ENCODE data around the gene ROBO1. TPM values are rescaled to one million over a fixed set of nuclear protein-coding genes. Genes with fewer than 3 reads are reported as not detected.

ROBO1 gene
- total RNA-seq, 1 donor from 2014 or later: 13.4 TPM

GRCh38 chr3:78937475-78937874, 830.3 kb downstream of the ROBO1 start:
- intact Hi-C loops (cut with DNase I): no loop called here
- no peaks in the 10 kb centered on the region for H3K9me3 ChIP-seq
- TF ChIP-seq, protein P1, sequence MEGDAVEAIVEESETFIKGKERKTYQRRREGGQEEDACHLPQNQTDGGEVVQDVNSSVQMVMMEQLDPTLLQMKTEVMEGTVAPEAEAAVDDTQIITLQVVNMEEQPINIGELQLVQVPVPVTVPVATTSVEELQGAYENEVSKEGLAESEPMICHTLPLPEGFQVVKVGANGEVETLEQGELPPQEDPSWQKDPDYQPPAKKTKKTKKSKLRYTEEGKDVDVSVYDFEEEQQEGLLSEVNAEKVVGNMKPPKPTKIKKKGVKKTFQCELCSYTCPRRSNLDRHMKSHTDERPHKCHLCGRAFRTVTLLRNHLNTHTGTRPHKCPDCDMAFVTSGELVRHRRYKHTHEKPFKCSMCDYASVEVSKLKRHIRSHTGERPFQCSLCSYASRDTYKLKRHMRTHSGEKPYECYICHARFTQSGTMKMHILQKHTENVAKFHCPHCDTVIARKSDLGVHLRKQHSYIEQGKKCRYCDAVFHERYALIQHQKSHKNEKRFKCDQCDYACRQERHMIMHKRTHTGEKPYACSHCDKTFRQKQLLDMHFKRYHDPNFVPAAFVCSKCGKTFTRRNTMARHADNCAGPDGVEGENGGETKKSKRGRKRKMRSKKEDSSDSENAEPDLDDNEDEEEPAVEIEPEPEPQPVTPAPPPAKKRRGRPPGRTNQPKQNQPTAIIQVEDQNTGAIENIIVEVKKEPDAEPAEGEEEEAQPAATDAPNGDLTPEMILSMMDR (IDR thresholded peaks at IDR 0.05): no peak
- no peaks in the 10 kb centered on the region for H3K4me1 ChIP-seq
- no peak for DNase-seq (ENCODE audit: low spot score in 2 of 2)
- H3K27ac ChIP-seq: no peak overlapping the region
- H3K27me3 ChIP-seq: no peaks in the 10 kb centered on the region
- H3K36me3 ChIP-seq: no peaks in the 10 kb centered on the region
- H3K4me3 ChIP-seq: no peak overlapping the region

GRCh38 chr3:78927759-78928158, 840.0 kb downstream of the ROBO1 start:
- no peak for DNase-seq (ENCODE audit: low spot score in 2 of 2)
- Histone ChIP-seq H3K4me1 (no peaks in the 10 kb centered on the region), H3K4me3 (no peak overlapping the region), H3K27ac (no peak overlapping the region), H3K36me3 (no peaks in the 10 kb centered on the region), H3K27me3 (no peaks in the 10 kb centered on the region), H3K9me3 (no peaks in the 10 kb centered on the region)
- intact Hi-C loops (cut with DNase I): no loop called here
- TF ChIP-seq, protein P1 (IDR thresholded peaks at IDR 0.05): no peak

- Histone ChIP-seq H3K4me3 (no peak overlapping the region), H3K4me1 (no peaks in the 10 kb centered on the region), H3K9me3 (no peaks in the 10 kb centered on the region), H3K27ac (no peak overlapping the region), H3K36me3 (no peaks in the 10 kb centered on the region), H3K27me3 (no peaks in the 10 kb centered on the region)
- TF ChIP-seq, protein P1 (IDR thresholded peaks at IDR 0.05): no peak
- intact Hi-C loops (cut with DNase I): no loop called here
- DNase-seq (ENCODE audit: low spot score in 2 of 2): no peak
Measured at GRCh38 chr3:78926523-78926922, 841.3 kb downstream of the ROBO1 start.

GRCh38 chr3:78924711-78925110, 843.1 kb downstream of the ROBO1 start:
- H3K4me3 ChIP-seq: no peak overlapping the region

DNA sequence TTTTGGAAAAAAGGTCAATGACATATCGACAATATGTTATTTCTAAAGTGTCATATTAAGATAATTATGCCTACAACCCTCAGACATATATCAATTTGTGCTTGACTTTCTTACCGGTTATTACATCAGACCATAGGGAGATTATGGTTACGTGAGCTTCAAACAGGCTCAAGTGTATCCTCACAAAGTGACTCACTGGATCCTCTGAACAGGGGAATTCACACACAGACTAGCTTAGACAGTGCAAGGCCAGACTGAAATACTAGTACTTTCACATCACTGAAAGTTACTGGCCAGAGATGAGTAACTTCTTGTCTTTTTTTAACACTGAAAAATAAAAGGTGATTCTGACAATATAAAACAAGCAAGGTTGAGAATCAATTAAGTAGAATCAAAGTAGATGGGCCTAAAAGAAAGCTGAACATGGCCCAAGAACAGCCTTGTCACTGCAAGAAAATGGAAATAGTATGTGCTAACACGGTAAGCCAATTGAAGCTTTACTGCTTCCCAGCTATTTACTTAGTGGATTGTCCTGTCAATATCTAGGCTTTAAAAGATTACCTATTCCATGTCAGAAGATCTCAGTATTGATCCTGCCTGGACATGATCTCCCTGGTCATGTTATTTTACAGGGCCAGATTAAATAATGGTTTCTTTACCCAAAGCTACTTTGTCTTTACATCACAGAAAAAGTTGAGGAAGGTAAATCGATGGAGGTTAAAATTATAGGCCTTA, 848.6 kb downstream of the ROBO1 start:
- Histone ChIP-seq H3K36me3 (no peaks in the 10 kb centered on the region), H3K4me1 (peaks cover 0 to 7% of the 10 kb centered on the region in 2 donors), H3K9me3 (no peaks in the 10 kb centered on the region), H3K27ac (peak overlapping the region in 1 of 2 donors; percentile 14), H3K27me3 (no peaks in the 10 kb centered on the region), H3K4me3 (no peak overlapping the region)
- DNase-seq (ENCODE audit: low spot score in 2 of 2): no peak
- TF ChIP-seq, protein P1 (IDR thresholded peaks at IDR 0.05): no peak
- intact Hi-C loops (cut with DNase I): no loop called here

More at GRCh38 chr3:78924711-78925110, 843.1 kb downstream of the ROBO1 start:
- Histone ChIP-seq H3K4me1 (no peaks in the 10 kb centered on the region), H3K27me3 (no peaks in the 10 kb centered on the region), H3K36me3 (no peaks in the 10 kb centered on the region), H3K27ac (no peak overlapping the region), H3K9me3 (no peaks in the 10 kb centered on the region)
- TF ChIP-seq, protein P1 (IDR thresholded peaks at IDR 0.05): no peak
- intact Hi-C loops (cut with DNase I): no loop called here
- DNase-seq (ENCODE audit: low spot score in 2 of 2): no peak

Measured in ascending aorta (tissue), 2 donors.